Progenitor cell of endocrine pancreas (in vitro differentiated cells): Measurements from ENCODE around the gene TMEM214. TPM values are rescaled to one million over a fixed set of nuclear protein-coding genes. Genes with fewer than 3 reads are reported as not detected.

Experiments used
- DNase-seq: peaks from one replicate; pipeline ENCODE4 v3.0.0; 2021; ENCODE audit warnings: low spot score; ENCODE audit not compliant: unreplicated experiment
- H3K27ac Mint-ChIP-seq: 2 replicates; pipeline ENCODE4 v1.8.0; 2021; ENCODE audit warnings: mild to moderate bottlenecking, moderate library complexity, mixed read lengths
- H3K27me3 Mint-ChIP-seq: 2 replicates; pipeline ENCODE4 v1.8.0; 2021; ENCODE audit warnings: mixed read lengths
- H3K36me3 Mint-ChIP-seq: 2 replicates; pipeline ENCODE4 v1.8.0; 2022; ENCODE audit warnings: mixed read lengths; ENCODE audit not compliant: insufficient read depth
- H3K4me1 Mint-ChIP-seq: 2 replicates; pipeline ENCODE4 v1.8.0; 2021; ENCODE audit warnings: low read depth, mixed read lengths
- H3K4me3 Mint-ChIP-seq: 2 replicates; pipeline ENCODE4 v1.8.0; 2021; ENCODE audit warnings: low read depth, mild to moderate bottlenecking, moderate library complexity, mixed read lengths
- H3K9me3 Mint-ChIP-seq: 2 replicates; pipeline ENCODE4 v1.8.0; 2021; ENCODE audit warnings: low read depth, mixed read lengths
- total RNA-seq: library from RNA; stranded (reverse); gene quantifications from 2 replicates; pipeline ENCODE4 v1.2.1, GENCODE V29; 2021
- TF ChIP-seq, protein P1 (sequence below): fragments of 200-600 bp; sonication (generic); IDR thresholded peaks from one replicate; pipeline ENCODE4 v1.5.0; 2021; ENCODE audit warnings: antibody characterized with exemption, mild to moderate bottlenecking; ENCODE audit not compliant: unreplicated experiment

TMEM214 gene
- total RNA-seq, 1 donor from 2014 or later: 55.2 TPM

- H3K27ac Mint-ChIP-seq: no peak overlapping the region
- H3K27me3 Mint-ChIP-seq: peaks cover 24% of the 10 kb centered on the region
- peaks cover 12% of the 10 kb centered on the region for H3K4me1 Mint-ChIP-seq
- H3K36me3 Mint-ChIP-seq: no peaks in the 10 kb centered on the region
- no peak overlapping the region for H3K4me3 Mint-ChIP-seq
- TF ChIP-seq, protein P1, sequence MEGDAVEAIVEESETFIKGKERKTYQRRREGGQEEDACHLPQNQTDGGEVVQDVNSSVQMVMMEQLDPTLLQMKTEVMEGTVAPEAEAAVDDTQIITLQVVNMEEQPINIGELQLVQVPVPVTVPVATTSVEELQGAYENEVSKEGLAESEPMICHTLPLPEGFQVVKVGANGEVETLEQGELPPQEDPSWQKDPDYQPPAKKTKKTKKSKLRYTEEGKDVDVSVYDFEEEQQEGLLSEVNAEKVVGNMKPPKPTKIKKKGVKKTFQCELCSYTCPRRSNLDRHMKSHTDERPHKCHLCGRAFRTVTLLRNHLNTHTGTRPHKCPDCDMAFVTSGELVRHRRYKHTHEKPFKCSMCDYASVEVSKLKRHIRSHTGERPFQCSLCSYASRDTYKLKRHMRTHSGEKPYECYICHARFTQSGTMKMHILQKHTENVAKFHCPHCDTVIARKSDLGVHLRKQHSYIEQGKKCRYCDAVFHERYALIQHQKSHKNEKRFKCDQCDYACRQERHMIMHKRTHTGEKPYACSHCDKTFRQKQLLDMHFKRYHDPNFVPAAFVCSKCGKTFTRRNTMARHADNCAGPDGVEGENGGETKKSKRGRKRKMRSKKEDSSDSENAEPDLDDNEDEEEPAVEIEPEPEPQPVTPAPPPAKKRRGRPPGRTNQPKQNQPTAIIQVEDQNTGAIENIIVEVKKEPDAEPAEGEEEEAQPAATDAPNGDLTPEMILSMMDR: no peak
- no peaks in the 10 kb centered on the region for H3K9me3 Mint-ChIP-seq
- DNase-seq: no peak
Observed at GRCh38 chr2:27081984-27082772, 49.4 kb downstream of the TMEM214 start.

GRCh38 chr2:27082773-27083409 is 50.1 kb downstream of the TMEM214 start:
- peaks cover 13% of the 10 kb centered on the region for H3K4me1 Mint-ChIP-seq
- H3K9me3 Mint-ChIP-seq: no peaks in the 10 kb centered on the region
- TF ChIP-seq, protein P1: no peak

DNA sequence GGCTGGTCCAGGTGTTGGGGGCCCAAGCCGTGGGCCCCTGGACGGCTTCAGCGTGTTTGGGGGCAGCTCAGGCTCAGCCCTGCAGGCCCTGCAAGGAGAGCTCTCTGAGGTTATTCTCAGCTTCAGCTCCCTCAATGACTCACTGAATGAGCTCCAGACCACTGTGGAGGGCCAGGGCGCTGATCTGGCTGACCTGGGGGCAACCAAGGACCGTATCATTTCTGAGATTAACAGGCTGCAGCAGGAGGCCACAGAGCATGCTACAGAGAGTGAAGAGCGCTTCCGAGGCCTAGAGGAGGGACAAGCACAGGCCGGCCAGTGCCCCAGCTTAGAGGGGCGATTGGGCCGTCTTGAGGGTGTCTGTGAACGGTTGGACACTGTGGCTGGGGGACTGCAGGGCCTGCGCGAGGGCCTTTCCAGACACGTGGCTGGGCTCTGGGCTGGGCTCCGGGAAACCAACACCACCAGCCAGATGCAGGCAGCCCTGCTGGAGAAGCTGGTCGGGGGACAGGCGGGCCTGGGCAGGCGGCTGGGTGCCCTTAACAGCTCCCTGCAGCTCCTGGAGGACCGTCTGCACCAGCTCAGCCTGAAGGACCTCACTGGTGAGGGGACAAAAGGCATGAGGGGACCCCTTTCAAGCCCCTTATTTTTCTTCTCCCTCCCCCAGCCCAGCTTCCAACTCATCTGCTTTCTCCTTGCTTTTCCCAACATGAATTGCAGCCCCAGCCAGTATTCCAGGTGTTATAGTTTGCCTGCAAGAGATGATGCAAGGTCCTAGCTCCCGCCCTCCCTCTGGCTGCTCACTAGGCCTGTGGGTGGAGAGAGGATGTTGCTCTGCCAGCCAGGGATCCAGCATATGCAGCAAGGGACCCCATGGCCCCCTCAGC is 50.9 kb downstream of the TMEM214 start:
- Mint-ChIP-seq H3K4me1 (peaks cover 13% of the 10 kb centered on the region), H3K27me3 (peaks cover 28% of the 10 kb centered on the region), H3K36me3 (no peaks in the 10 kb centered on the region), H3K27ac (no peak overlapping the region), H3K9me3 (no peaks in the 10 kb centered on the region), H3K4me3 (no peak overlapping the region)
- TF ChIP-seq, protein P1: no peak
- DNase-seq: no peak

More at GRCh38 chr2:27082773-27083409, 50.1 kb downstream of the TMEM214 start:
- Mint-ChIP-seq H3K4me3 (no peak overlapping the region), H3K36me3 (no peaks in the 10 kb centered on the region), H3K27ac (no peak overlapping the region), H3K27me3 (peaks cover 26% of the 10 kb centered on the region)
- no peak for DNase-seq

DNA sequence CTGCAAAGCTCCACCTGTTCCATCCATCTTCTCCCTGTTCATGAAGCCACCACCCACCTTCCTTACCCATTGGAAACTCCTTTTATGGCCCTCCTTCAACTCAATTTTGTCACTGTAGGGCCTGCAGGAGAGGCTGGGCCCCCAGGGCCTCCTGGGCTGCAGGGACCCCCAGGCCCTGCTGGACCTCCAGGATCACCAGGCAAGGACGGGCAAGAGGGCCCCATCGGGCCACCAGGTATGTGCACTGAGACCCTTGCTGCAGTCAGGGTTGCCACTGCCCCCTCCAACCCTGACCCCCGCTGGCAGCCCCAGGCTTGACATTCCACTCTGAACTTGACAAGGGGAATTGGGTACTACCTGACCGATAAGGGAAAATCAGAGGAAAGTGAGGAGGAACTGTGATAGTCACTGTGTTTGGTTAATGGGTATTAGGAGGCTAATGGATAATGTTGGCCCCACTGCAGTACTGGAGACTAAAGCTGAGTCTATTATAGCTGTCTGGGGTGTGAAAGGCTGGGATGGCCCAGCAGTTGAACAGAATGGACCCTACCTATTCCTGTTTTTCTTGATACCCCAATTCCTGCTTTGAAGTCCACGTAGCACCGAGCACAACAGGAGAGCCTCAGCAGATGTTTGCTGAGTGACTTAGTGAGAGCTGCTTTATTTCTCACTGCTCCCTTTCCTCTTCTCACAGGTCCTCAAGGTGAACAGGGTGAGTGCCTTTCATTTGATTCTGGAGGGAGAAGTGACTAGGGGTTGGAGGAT is 51.7 kb downstream of the TMEM214 start:
- Mint-ChIP-seq H3K27ac (no peak overlapping the region), H3K9me3 (no peaks in the 10 kb centered on the region), H3K27me3 (peaks cover 30% of the 10 kb centered on the region), H3K36me3 (no peaks in the 10 kb centered on the region), H3K4me1 (peaks cover 13% of the 10 kb centered on the region), H3K4me3 (no peak overlapping the region)
- DNase-seq: no peak
- TF ChIP-seq, protein P1: no peak
